Subcutaneous adipose tissue (tissue), 4 donors: ENCODE results near the gene MYO18B. TPM values are rescaled to one million over a fixed set of nuclear protein-coding genes. Genes with fewer than 3 reads are reported as not detected.

ENCODE experiments used
- CTCF ChIP-seq: fragments of 450-650 bp; IDR thresholded peaks from one replicate; pipeline ENCODE4 v1.5.1; 2016; ENCODE audit warnings: low read depth, mild to moderate bottlenecking, control low read depth, antibody characterized with exemption, moderate library complexity
- total RNA-seq, 4 donors: library from RNA; depleted of rRNA; stranded (reverse); fragments of >200 nt; gene quantifications; one replicate each; pipeline ENCODE4 v1.1.0, GENCODE V29; 2016

MYO18B gene
- total RNA-seq, 4 donors from 2014 or later, result under 0.01 TPM; not detected in 3

- no peak for TF ChIP-seq CTCF
Measured at GRCh38 chr22:25702571-25703167, 39.3 kb upstream of the MYO18B start.

DNA sequence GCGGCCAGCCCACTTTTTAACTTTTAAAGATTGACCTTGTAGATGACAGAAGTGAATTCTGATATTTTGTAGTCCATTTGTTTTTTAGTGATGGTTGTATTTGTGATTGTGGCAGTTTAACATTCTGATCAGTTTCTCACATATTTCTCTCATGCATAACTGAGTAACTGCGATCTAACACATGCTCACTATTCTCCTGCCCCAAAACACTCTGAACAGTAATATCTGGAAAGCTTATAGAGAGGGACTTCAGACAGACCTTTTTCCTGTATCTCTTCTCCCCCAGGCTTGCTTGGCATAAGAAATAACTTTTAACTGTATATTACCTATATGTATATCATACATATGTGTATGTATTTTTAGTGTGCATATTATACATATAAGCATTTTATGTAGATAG lies 37.3 kb upstream of the MYO18B start:
- no peak for TF ChIP-seq CTCF

DNA sequence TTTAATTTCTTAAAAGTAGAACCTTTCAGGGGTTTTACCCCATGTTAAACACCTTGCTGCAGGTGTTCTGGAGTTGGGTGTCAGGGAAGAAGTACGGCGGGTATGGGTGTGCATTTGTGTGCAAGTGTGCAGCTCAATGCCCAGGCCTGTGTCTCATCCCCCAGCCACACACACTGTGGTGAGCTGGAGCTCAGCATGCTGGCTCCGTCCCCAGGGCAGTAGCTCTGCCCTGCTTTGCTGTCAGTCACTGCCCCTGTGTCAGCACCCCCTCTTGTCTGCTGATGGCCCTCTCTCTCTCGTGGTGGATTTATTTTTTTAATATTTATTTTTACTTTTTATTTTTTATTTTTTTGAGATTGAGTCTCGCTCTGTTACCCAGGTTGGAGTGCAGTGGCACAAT lies 35.8 kb upstream of the MYO18B start:
- no peak for TF ChIP-seq CTCF

DNA sequence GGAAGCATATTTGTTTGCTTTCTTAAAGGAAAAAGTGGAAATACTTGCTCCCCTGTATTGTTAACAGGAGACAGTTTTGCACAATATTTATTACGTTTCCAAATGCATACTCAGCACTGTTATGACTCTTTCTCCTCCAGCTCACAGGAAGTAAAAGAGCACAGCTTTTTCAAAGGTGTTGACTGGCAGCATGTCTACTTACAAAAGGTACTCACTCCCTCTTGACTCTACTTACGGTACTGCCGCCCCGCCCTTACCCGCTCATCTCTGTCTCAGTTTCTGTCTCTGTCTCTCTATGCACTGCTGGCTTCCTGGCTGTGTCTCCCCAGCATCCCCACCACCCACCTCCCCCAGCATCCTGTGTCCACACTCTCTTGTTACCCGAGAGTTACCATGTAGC lies 32.2 kb upstream of the MYO18B start:
- no peak for TF ChIP-seq CTCF

DNA sequence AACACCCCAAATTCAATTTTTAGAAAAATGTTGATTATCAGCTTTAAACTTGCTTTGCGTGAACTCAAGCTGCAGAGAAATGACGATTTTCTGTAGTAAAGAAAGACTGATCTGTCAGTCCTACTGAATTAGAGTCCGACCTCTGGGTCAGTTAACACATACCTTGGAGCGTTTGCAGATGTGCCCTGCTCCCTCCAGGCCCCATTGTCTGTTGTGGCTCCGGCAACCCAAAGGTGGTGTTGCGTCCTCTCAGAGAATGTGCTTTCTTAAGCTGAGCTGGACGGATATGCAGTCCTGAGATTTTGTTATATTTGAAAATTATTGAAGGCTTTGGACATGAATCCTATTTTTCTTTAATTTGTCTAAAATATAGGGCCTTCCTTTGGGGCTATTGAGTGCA lies 31.5 kb upstream of the MYO18B start:
- no peak for TF ChIP-seq CTCF

DNA sequence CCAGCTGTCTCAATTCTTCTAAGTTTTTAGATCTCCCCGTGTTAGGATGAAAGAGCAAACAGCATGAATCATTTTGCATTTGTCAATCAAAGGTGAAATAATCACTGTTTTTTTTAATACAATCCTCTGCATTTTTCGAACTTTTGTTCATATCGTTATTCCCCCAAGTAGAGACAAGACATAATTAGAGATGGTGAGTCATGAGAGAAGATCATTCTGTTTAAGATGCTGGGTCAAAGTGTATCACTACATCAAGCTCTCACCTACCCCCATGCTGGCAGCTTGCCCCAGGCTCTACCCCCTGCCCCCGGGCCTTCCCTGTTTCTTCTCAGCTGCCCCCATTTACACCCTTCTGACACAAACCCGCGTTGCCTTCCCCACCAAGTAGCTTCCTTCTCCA lies 30.5 kb upstream of the MYO18B start:
- no peak for TF ChIP-seq CTCF

- TF ChIP-seq CTCF, result no peak
Measured at GRCh38 chr22:25712661-25713400, 29.2 kb upstream of the MYO18B start.
